CD14-positive monocyte (primary cell): ENCODE data around the gene MAP1LC3B2. TPM values are rescaled to one million over a fixed set of nuclear protein-coding genes. Genes with fewer than 3 reads are reported as not detected.

Source experiments
- DNase-seq, 3 donors: peaks; one replicate each; pipeline ENCODE4 v3.0.0-alpha.2; 2011 to 2022
- H2AFZ ChIP-seq: 2 replicates; pipeline ENCODE4 v1.6.0; 2012; ENCODE audit warnings: mild to moderate bottlenecking, low read depth, low read length, inconsistent platforms; ENCODE audit not compliant: insufficient read depth, poor library complexity, severe bottlenecking
- H3K27ac ChIP-seq, 2 donors: 1 replicate in 1 of 2; 2 replicates in 1 of 2; pipeline ENCODE4 v1.5.1; 2012 to 2013; ENCODE audit warnings: low read length in 2 of 2, control low read depth in 1 of 2, inconsistent platforms in 1 of 2, low read depth in 1 of 2, mild to moderate bottlenecking in 1 of 2
- H3K27me3 ChIP-seq, 2 donors: one replicate each; pipeline versions ENCODE4 v1.6.0 to v1.6.1; 2011 to 2013; ENCODE audit warnings: low read length in 2 of 2; ENCODE audit not compliant: control insufficient read depth in 2 of 2, insufficient read depth in 2 of 2
- H3K36me3 ChIP-seq, 2 donors: replicated peaks in 1 of 2; 1 replicate in 1 of 2; 2 replicates in 1 of 2; pipeline versions ENCODE4 v1.5.1 to v1.6.1; 2012 to 2013; ENCODE audit warnings: low read length in 2 of 2, control low read depth in 1 of 2, inconsistent platforms in 1 of 2, mild to moderate bottlenecking in 1 of 2; ENCODE audit not compliant: insufficient read depth in 2 of 2, control insufficient read depth in 1 of 2
- H3K4me1 ChIP-seq, 2 donors: 1 replicate in 1 of 2; 2 replicates in 1 of 2; pipeline versions ENCODE4 v1.5.1 to v1.6.1; 2012 to 2013; ENCODE audit warnings: low read length in 2 of 2, control low read depth in 1 of 2, inconsistent platforms in 1 of 2, mild to moderate bottlenecking in 1 of 2, moderate library complexity in 1 of 2; ENCODE audit not compliant: insufficient read depth in 2 of 2, control insufficient read depth in 1 of 2
- H3K4me2 ChIP-seq: replicated peaks from 2 replicates; pipeline ENCODE3; 2012; ENCODE audit warnings: low read length, moderate library complexity, mild to moderate bottlenecking; ENCODE audit not compliant: poor library complexity, severe bottlenecking; ENCODE audit errors: extremely low read depth
- H3K4me3 ChIP-seq, 3 experiments: fragments of 200-600 bp in 1 of 3; sonication (generic) in 1 of 3; replicated peaks in 1 of 3; 1 replicate in 2 of 3; 2 replicates in 1 of 3; pipeline ENCODE4 v1.5.1; 2011 to 2013; ENCODE audit warnings: low read length in 3 of 3, mild to moderate bottlenecking in 3 of 3, control low read depth in 2 of 3, low read depth in 2 of 3, inconsistent platforms in 1 of 3, moderate library complexity in 1 of 3
- H3K79me2 ChIP-seq: 2 replicates; pipeline ENCODE4 v1.6.0; 2012; ENCODE audit warnings: mild to moderate bottlenecking, control low read depth, inconsistent platforms, low read length, moderate library complexity; ENCODE audit not compliant: insufficient read depth
- H3K9ac ChIP-seq: 2 replicates; pipeline ENCODE4 v1.6.0; 2017; ENCODE audit warnings: low read length, mild to moderate bottlenecking; ENCODE audit not compliant: insufficient read depth, poor library complexity, severe bottlenecking
- H3K9me3 ChIP-seq, 2 donors: replicated peaks in 1 of 2; 1 replicate in 1 of 2; 2 replicates in 1 of 2; pipeline versions ENCODE4 v1.5.1 to v1.6.1; 2012 to 2013; ENCODE audit warnings: low read length in 2 of 2, control low read depth in 1 of 2; ENCODE audit not compliant: control insufficient read depth in 1 of 2, insufficient read depth in 1 of 2
- H4K20me1 ChIP-seq: 2 replicates; pipeline ENCODE4 v1.6.0; 2012; ENCODE audit warnings: mild to moderate bottlenecking, low read length, control low read depth, moderate library complexity; ENCODE audit not compliant: insufficient read depth
- H3K27ac Mint-ChIP-seq, 7 donors: one replicate each; pipeline ENCODE4 v1.8.0; 2020; ENCODE audit warnings: mild to moderate bottlenecking in 7 of 7, mixed read lengths in 7 of 7, moderate library complexity in 6 of 7, inconsistent platforms in 2 of 7
- H3K27me3 Mint-ChIP-seq, 3 donors: one replicate each; pipeline ENCODE4 v1.8.0; 2021 to 2022; ENCODE audit warnings: low read depth in 3 of 3, mild to moderate bottlenecking in 3 of 3, mixed read lengths in 3 of 3, moderate library complexity in 3 of 3, inconsistent platforms in 1 of 3
- H3K36me3 Mint-ChIP-seq, 2 donors: one replicate each; pipeline ENCODE4 v1.8.0; 2020; ENCODE audit warnings: mixed read lengths in 2 of 2, inconsistent platforms in 1 of 2, mild to moderate bottlenecking in 1 of 2
- H3K4me1 Mint-ChIP-seq: one replicate; pipeline ENCODE4 v1.8.0; 2020; ENCODE audit warnings: mild to moderate bottlenecking, mixed read lengths
- H3K4me3 Mint-ChIP-seq, 2 donors: one replicate each; pipeline ENCODE4 v1.8.0; 2020; ENCODE audit warnings: mild to moderate bottlenecking in 2 of 2, mixed read lengths in 2 of 2, moderate library complexity in 1 of 2
- H3K9me3 Mint-ChIP-seq, 7 donors: one replicate each; pipeline ENCODE4 v1.8.0; 2020 to 2022; ENCODE audit warnings: mixed read lengths in 7 of 7, mild to moderate bottlenecking in 6 of 7, moderate library complexity in 6 of 7, inconsistent platforms in 2 of 7
- CTCF ChIP-seq: fragments of 200-600 bp; IDR thresholded peaks from one replicate; pipeline ENCODE4 v1.8.0; 2022; ENCODE audit warnings: antibody characterized with exemption, mild to moderate bottlenecking
- WGBS: methylation state at CpG from one replicate; pipeline ENCODE4 v1.1.5; 2013; ENCODE audit warnings: missing lambda C conversion rate; ENCODE audit not compliant: insufficient coverage; 5-methylcytosine and 5-hydroxymethylcytosine counted together
- intact Hi-C, 2 donors: fragments of 100-400 bp; cut with micrococcal nuclease; formaldehyde crosslinking; loops; one replicate each; pipeline versions ENCODE4 v1.15.0 to v1.15.1; 2023
- polyA plus RNA-seq, 3 donors: library from polyadenylated mRNA; depleted of rRNA in 1 of 3; unstranded in 2 of 3; stranded (reverse) in 1 of 3; fragments of 300-500 nt in 2 of 3; fragments of >200 nt in 1 of 3; fragmentation: Illumina TruSeq in 2 of 3; gene quantifications; 1 replicate in 2 of 3; 2 replicates in 1 of 3; pipeline ENCODE4 v1.2.3, GENCODE V29; 2012 to 2021

Gene MAP1LC3B2
- polyA plus RNA-seq, 3 donors = 2.6 to 12.9 (median 6.4) TPM

GRCh38 chr12:116538076-116538591 lies 21.0 kb upstream of the MAP1LC3B2 start:
- Histone ChIP-seq H3K27ac (peak overlapping the region; percentile 13 to 62), H2AFZ (no peak overlapping the region), H3K4me3 (peak overlapping the region in 1 of 3 experiments; percentile 33), H4K20me1 (no peaks in the 10 kb centered on the region), H3K9ac (no peak overlapping the region), H3K9me3 (no peaks in the 10 kb centered on the region), H3K4me1 (peaks cover 44 to 64% of the 10 kb centered on the region in 2 donors), H3K79me2 (no peaks in the 10 kb centered on the region), H3K4me2 (no peak overlapping the region), H3K36me3 (no peaks in the 10 kb centered on the region), H3K27me3 (no peaks in the 10 kb centered on the region)
- intact Hi-C loops = no loop called here
- TF ChIP-seq CTCF = no peak
- 13% methylated on average over 1 of the region's 1 CpG for WGBS
- H3K27ac Mint-ChIP-seq = peak overlapping the region in 4 of 7 donors; percentile 65 to 85 (median 75)
- H3K27me3 Mint-ChIP-seq = no peaks in the 10 kb centered on the region
- peaks cover 57% of the 10 kb centered on the region for H3K4me1 Mint-ChIP-seq
- H3K9me3 Mint-ChIP-seq = no peaks in the 10 kb centered on the region
- peaks cover 0 to 4% of the 10 kb centered on the region in 2 donors for H3K36me3 Mint-ChIP-seq
- DNase-seq = no peak
- H3K4me3 Mint-ChIP-seq = peak overlapping the region in 1 of 2 donors; percentile 13

GRCh38 chr12:116538682-116539305 lies 20.4 kb upstream of the MAP1LC3B2 start:
- peak overlapping the region in 1 of 2 donors; percentile 76 for H3K4me3 Mint-ChIP-seq
- no peak for TF ChIP-seq CTCF
- DNase-seq = peak in 2 of 3 donors; percentile 52 to 54
- H3K36me3 Mint-ChIP-seq = peaks cover 0 to 4% of the 10 kb centered on the region in 2 donors
- H2AFZ ChIP-seq = no peak overlapping the region
- peaks cover 60% of the 10 kb centered on the region for H3K4me1 Mint-ChIP-seq
- peak overlapping the region; percentile 6 for H3K9ac ChIP-seq
- no peaks in the 10 kb centered on the region for H3K9me3 Mint-ChIP-seq
- no peaks in the 10 kb centered on the region for H4K20me1 ChIP-seq
- no peaks in the 10 kb centered on the region for H3K36me3 ChIP-seq
- H3K27me3 Mint-ChIP-seq = no peaks in the 10 kb centered on the region
- peaks cover 44 to 62% of the 10 kb centered on the region in 2 donors for H3K4me1 ChIP-seq
- intact Hi-C loops = no loop called here
- no peaks in the 10 kb centered on the region for H3K27me3 ChIP-seq
- H3K27ac Mint-ChIP-seq = peak overlapping the region; percentile 65 to 85 (median 78)
- H3K4me3 ChIP-seq = peak overlapping the region in 1 of 3 experiments; percentile 33
- WGBS = 93% methylated on average over 2 of the region's 8 CpGs
- H3K4me2 ChIP-seq = peak overlapping the region; percentile 37
- peak overlapping the region; percentile 13 to 62 for H3K27ac ChIP-seq
- no peaks in the 10 kb centered on the region for H3K79me2 ChIP-seq
- no peaks in the 10 kb centered on the region for H3K9me3 ChIP-seq
